ENCODE results near the gene TBCCD1.

Gene TBCCD1

GRCh38 chr3:186567072-186567921 is at the start of gene TBCCD1:
TSS of gene TBCCD1 (minus strand) at chr3:186567339. CDS start at chr3:186564329, 3,010 bp downstream.
- DNase-seq (ENCODE audit: low spot score), result peak; percentile 97

DNA sequence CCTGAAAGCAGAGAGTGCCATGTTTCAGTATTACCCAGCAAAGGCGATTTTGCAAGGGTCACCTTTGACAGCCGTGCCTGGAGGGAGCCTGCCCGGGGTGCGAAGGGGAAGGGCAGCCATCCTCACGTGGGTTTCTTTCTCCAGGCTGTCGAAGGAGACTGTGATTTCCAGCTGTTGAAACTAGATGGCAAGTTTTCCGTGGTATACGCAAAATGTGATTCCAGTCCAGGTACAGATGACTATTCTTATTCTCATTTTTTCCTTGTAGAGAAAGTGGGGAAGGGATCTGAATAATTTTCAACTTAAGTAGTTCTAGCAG is 49.1 kb upstream of the TBCCD1 start:
- no peak for DNase-seq (ENCODE audit: low spot score)

- peak; percentile 81 for DNase-seq (ENCODE audit: low spot score)
Measured at GRCh38 chr3:186614597-186615483, 47.7 kb upstream of the TBCCD1 start.

GRCh38 chr3:186614266-186614596 is 47.1 kb upstream of the TBCCD1 start:
- DNase-seq (ENCODE audit: low spot score), result no peak

GRCh38 chr3:186613637-186614265 is 46.6 kb upstream of the TBCCD1 start:
- no peak for DNase-seq (ENCODE audit: low spot score)

DNA sequence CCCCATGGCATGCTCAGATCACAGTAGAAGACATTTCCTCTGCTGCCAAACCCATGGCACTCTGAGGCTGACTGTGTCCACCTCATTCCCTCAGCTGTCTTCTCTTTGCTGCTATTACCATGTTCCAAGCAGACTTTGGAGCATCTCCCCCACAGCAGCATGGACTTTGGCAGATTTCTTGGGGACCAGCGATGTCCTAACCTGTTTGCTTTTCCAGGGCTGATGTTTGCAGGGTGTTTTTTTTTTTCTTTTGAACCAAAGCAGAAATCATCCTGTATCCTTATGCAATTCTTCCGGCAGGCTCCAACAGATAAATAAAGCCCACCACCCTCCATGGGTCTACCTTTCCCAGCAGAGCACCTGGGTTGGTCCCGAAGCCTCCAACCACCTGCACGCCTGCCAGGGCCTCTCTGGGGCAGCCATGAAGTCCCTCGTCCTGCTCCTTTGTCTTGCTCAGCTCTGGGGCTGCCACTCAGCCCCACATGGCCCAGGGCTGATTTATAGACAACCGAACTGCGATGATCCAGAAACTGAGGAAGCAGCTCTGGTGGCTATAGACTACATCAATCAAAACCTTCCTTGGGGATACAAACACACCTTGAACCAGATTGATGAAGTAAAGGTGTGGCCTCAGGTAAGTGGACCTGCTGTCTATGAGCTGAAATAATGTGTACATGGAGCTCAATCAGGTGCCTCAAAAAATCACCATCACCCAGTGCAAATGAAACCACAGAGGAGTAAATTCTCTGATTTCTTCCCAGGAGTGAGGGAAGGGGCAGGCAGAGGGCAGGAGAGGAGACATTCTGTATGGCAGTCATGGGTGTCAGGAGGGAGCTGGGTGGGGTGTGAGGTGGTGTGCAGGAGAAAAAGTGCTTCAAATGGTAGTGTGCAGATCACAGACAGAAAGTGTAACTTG is 45.8 kb upstream of the TBCCD1 start, which contains the start of gene AHSG:
TSS of gene AHSG (plus strand) at position 340 of the 916 bp plus-strand sequence. CDS start at position 422, 82 bp downstream.
- no peak for DNase-seq (ENCODE audit: low spot score)

GRCh38 chr3:186612065-186612464 is 44.9 kb upstream of the TBCCD1 start:
- no peak for DNase-seq (ENCODE audit: low spot score)

DNA sequence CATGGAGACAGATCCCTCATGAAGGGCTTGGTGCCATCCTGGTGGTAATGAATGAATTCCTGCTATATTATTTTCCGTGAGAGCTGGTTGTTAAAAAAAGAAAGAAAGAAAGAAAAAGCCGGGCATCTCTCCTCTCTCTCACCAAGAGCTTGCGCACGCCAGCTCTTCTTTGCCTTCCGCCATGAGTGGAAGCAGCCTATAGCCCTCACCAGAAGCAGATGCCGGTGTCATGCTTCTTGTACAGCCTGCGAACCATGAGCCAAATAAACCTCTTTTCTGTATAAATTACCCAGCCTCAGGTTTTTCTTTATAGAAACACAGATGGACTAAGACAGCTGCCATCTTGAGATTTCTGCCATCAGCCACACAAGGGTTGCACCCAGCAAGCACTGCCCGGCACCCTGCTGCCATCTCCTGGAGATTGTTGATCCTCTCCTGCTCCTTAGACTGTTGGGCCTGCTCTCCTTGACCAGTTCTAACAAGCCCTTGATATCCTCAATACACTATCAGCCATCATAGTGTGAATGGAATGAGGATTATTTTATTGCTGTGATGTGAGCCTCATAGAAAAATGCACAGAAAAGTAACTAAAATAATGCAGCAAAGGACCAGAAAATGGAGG is 42.2 kb upstream of the TBCCD1 start:
- DNase-seq (ENCODE audit: low spot score), result no peak

DNA sequence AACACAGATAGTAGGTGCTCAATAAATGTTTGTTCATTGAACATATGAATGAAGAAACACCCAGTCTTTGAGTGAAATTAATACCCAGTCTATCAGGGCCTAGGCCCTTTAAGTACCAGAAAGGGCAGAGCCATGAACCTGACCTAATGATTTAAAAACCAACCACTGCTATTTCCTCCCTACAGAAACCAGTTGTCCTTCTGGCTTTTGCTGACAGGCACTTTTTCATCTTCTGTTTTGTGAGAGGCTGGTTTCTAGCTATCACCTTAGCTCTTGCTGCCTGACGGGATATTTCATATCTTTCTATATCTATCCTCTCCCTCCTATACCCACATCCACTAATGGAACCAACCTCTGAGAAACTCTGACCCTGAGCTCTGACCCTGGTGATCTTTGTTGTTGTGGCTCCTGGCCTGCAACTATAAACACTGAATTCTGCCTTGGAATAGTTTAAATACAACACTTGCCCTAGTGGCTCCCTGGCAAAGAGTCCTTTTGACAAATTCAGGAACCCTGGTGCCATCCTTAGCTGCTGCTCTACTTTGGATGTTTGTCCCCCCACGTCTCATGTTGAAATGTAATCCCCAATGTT is 41.6 kb upstream of the TBCCD1 start:
- DNase-seq (ENCODE audit: low spot score), result no peak

GRCh38 chr3:186605561-186606545 is 38.7 kb upstream of the TBCCD1 start:
- DNase-seq (ENCODE audit: low spot score), result no peak

GRCh38 chr3:186605078-186605477 is 37.9 kb upstream of the TBCCD1 start:
- no peak for DNase-seq (ENCODE audit: low spot score)

DNA sequence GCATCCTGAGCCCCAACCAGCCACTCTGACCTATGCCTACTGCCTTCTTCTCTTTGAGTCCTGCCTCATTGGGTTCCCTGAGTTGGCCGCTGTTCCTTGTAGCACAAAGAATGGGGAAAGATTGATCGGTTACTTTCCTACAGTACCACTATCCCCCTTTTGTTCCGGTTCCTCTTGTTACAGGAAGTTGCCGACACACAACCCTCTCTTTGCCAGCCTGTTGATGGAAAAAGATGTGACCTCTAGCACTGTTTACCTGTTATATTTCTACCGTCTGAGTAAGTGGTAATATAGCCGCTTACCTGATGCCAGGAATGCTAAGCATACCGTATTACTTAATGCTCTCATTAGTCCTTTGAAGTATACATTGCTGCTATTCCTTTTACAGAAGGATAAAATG is 36.0 kb upstream of the TBCCD1 start:
- no peak for DNase-seq (ENCODE audit: low spot score)

- no peak for DNase-seq (ENCODE audit: low spot score)
Measured at GRCh38 chr3:186600896-186601295, 33.8 kb upstream of the TBCCD1 start.

DNA sequence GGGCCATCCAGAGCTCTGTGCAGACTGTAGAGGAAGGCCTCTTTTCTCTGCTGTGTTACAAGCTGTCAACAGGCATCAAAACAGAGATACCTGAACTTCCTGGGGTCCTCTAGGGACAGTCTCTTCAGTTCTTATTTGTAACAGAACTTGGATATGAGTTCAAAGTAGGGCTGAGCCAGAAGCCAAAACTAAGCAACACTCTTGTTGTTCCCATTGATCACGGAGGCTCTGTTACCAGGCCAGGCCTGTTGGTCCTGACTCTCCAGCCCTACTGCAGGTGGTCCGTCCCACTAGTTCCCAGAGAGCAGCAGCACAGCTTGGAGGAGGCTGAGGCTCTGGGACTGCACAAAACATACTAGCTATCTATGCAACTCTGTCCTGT is 32.6 kb upstream of the TBCCD1 start:
- no peak for DNase-seq (ENCODE audit: low spot score)

DNA sequence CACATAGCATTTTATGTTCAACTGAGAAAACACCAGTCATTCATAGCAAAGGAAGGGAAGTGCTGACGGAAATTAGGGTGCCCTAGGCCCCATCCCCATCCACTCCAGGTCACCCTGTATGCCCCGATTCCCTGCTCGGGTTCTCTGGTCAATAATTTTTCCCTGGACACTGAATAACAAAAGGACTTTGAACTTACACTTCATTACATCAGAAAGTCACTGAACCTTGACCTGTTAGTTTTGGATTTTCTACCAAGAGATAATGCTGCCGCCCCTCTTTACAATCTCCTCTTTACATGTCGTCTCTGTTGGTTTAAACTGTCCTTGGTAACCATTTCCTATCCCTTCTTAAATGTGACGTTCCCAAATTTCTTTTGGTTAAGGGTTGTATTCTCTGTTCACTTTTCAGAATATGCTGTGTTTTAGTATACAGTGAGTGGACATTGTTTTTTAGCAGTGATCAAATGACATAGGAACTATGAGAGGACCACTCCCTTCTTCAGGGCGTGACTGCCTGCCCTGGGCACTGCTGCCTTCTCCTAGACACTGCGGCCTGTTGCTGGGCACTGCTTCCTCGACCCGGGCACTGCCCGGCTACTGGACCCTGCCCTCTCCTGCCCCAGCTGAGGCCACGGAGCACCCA is 32.1 kb upstream of the TBCCD1 start:
- no peak for DNase-seq (ENCODE audit: low spot score)

DNA sequence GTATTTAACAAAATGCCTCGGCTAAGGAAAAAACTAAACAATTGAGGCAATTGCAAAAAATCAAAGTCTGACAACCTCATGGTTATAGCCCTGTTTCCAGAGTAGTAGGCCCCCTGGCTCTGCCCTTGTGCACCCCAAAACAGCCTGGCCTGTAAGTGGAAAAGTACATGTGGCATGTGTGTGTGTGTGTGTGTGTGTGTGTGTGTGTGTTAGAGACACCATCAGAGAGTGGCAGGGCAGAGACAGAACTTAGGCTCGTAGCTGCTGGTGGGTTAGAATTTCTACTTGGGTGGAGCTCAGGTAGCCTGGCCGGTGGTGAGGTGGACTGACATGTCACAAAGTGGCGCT is 31.6 kb upstream of the TBCCD1 start:
- DNase-seq (ENCODE audit: low spot score), result no peak

DNA sequence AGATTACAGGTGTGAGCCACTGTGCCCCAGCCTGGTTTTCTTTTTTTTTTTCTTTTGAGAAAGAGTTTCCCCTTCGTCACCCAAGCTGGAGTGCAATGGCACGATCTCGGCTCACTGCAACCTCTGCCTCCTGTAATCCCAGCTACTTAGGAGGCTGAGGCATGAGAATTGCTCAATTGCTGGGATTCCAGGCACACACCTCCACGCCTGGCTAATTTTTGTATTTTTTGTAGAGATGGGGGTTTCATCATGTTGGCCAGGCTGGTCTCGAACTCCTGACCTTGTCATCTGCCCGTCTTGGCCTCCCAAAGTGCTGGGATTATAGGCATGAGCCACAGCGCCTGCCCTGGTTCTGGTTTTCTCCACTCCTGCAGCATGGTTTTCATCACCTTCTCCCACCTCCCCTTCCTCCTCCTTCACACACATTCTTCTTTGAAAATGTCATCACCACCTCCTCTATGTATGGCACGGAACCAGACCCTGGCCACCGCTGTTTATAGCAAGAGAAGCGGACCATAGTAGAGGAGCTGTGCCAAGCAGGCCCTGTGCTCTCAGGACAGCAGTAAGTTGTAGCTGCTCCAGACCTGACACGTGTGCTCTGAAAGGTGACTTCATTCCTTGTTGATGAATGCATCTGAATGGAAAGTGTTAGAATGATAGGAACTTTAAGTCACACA is 31.1 kb upstream of the TBCCD1 start:
- DNase-seq (ENCODE audit: low spot score), result no peak

DNA sequence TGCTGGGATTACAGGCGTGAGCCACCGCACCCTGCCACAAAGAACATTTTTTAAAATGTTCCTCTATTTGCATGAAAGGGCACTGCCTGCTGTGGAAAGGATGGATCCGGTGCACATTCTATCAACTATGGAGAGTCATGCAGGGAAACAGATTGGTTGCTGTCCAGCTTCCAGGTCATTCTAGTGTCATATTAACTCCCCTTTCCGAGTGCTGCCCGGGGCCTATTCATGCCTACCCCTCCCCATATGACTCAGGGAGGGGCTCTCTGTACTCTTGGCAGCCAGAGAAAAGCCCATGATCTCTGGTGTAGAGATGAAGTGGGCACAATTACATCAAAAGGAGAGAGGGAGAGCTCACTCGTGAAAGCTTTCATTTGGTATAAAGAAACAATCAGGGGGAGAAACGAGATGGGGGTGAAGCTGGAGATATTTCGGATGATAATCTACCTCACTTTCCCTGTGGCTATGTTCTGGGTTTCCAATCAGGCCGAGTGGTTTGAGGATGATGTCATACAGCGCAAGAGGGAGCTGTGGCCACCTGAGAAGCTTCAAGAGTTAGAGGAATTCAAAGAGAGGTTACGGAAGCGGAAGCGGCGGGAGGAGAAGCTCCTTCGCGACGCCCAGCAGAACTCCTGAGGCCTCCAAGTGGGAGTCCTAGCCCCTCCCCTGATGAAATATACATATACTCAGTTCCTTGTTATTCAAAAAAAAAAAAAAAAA is 29.6 kb upstream of the TBCCD1 start:
- DNase-seq (ENCODE audit: low spot score), result no peak

All from CD4-positive, alpha-beta T cell treated with Interleukin-15 for 4 hours (primary cell).